ENCODE measurements around the gene PAOX.

PAOX gene

DNA sequence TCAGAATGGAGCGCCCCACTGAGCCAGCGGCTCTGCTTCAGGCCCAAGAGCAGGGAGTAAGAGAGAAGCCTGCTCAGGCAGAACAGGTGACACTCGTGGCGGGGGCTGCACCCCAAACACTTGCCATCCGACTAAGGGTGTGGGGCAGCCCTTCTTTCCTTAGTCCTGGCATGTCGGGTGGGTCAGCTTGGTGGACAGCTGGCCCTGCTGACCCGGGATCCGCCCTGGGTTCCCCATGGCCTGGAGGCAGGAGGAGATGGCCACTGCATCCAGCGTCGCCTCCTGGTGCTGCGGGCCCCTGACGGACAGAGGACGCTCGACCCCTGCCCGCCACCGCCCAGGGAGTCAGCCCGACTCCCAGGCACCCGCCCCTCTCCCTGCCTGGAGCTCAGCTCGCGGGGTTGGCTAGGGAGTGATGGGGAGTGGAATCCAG, 1.2 kb upstream of the PAOX start:
- H3K4me3 ChIP-seq (ENCODE audit: low read depth, low read length), result peak overlapping the region; percentile 66
- no peak for DNase-seq (ENCODE audit: low read depth)
- TF ChIP-seq, protein P1, sequence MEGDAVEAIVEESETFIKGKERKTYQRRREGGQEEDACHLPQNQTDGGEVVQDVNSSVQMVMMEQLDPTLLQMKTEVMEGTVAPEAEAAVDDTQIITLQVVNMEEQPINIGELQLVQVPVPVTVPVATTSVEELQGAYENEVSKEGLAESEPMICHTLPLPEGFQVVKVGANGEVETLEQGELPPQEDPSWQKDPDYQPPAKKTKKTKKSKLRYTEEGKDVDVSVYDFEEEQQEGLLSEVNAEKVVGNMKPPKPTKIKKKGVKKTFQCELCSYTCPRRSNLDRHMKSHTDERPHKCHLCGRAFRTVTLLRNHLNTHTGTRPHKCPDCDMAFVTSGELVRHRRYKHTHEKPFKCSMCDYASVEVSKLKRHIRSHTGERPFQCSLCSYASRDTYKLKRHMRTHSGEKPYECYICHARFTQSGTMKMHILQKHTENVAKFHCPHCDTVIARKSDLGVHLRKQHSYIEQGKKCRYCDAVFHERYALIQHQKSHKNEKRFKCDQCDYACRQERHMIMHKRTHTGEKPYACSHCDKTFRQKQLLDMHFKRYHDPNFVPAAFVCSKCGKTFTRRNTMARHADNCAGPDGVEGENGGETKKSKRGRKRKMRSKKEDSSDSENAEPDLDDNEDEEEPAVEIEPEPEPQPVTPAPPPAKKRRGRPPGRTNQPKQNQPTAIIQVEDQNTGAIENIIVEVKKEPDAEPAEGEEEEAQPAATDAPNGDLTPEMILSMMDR (IDR thresholded peaks at IDR 0.05; ENCODE audit: low read depth, low read length, missing control alignments), result no peak
- in situ Hi-C loops (cut with HindIII; ENCODE audit: low sequenced_read_pairs), result no loop called here

DNA sequence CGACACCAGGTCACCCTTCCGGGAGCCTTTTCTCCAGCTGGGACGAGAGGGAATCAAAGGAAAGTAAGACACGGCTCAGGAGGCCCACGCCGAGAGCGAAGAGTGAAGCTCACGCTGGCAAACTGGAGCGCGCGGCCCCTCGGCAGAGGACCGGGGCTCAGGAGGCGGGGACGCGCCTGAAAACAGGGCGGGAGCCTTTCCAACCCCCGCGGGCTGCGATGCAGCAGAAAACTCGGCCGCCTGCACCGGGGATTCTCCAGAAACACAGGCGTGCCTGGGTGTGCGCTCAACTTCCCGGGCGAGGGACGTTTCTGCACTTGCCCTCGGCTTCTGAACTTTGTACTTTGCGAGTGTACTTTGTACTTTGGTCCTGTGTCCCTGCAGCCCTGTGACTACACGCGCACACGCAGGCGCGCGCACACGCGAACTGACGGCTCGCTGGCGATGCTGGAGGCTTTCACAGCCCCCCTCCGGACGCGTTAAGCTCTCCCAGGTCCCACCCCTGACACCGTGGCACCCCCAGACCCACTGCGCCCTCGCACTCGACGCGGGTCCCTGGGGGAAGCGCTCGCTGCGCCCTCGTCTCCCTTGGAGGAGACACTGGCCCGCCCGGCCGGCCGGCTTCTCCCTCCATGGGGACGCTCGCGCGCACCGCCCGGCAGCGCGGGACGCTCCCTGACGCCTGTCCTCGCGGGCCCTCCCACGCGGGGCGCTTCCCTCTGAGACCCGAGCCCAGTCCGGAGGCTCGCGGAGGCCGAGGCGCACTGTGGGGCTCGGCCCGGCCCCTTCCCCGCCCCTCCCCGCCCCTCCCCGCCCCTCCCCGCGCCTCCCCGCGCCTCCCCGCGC, 588 bp upstream of the PAOX start:
- TF ChIP-seq, protein P1 (IDR thresholded peaks at IDR 0.05; ENCODE audit: low read depth, low read length, missing control alignments), result no peak
- DNase-seq (ENCODE audit: low read depth), result no peak

DNA sequence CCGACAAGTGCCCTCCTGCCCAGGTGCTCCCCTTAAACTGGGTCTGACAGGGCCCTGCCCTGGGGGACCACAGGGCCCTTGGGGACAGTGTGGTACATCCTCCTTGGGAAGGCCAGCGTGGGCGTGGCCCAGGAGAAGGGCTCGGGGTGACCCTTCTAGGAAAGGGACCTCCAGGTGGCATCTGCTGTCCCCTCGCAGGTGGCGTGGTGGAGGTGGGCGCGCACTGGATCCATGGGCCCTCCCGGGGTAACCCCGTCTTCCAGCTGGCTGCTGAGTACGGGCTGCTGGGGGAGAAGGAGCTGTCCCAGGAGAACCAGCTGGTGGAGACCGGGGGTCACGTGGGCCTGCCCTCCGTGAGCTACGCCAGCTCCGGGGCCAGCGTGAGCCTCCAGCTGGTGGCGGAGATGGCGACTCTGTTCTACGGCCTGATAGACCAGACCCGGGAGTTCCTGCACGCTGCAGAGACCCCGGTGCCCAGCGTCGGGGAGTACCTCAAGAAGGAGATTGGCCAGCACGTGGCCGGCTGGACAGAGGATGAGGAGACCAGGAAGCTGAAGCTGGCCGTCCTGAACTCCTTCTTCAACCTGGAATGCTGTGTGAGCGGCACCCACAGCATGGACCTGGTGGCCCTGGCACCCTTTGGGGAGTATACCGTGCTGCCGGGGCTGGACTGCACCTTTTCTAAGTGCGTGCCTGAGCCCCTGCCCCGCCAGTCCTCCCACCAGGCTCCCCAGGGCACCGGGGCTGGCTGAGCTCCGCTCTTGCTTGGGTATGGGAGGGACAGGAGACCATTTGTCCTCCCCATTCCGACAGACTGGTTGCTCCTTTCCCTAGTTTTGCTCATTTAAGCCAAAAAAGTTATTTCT, 972 bp downstream of the PAOX start:
- TF ChIP-seq, protein P1 (IDR thresholded peaks at IDR 0.05; ENCODE audit: low read depth, low read length, missing control alignments), result no peak
- in situ Hi-C loops (cut with HindIII; ENCODE audit: low sequenced_read_pairs), result no loop called here
- DNase-seq (ENCODE audit: low read depth), result no peak
- peak overlapping the region; percentile 56 for H3K4me3 ChIP-seq (ENCODE audit: low read depth, low read length)

More for the DNA sequence above, 588 bp upstream of the PAOX start:
- in situ Hi-C loops (cut with HindIII; ENCODE audit: low sequenced_read_pairs), result no loop called here
- H3K4me3 ChIP-seq (ENCODE audit: low read depth, low read length), result peak overlapping the region; percentile 66

DNA sequence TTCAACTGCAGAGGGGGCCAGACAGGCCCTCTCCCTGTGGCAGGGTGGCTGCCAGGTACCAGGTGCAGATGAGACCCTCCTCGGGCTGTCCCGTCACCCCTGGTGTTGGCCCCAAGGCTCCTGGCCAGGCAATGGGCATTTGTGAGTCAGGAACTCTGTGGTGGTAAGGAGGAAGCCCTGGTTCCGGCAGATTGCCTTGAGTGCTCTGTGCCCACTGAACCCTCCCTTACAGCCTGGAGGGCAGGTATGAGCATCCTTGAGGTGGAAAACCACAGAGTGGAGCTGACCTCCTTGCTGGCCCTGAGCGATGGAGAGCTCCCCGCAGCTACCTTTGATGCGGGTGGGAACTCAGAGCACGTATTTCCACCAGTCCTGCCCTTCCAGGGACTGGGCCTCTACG, 2.0 kb downstream of the PAOX start:
- no peak overlapping the region for H3K4me3 ChIP-seq (ENCODE audit: low read depth, low read length)
- TF ChIP-seq, protein P1 (IDR thresholded peaks at IDR 0.05; ENCODE audit: low read depth, low read length, missing control alignments), result no peak
- in situ Hi-C loops (cut with HindIII; ENCODE audit: low sequenced_read_pairs), result no loop called here
- no peak for DNase-seq (ENCODE audit: low read depth)

DNA sequence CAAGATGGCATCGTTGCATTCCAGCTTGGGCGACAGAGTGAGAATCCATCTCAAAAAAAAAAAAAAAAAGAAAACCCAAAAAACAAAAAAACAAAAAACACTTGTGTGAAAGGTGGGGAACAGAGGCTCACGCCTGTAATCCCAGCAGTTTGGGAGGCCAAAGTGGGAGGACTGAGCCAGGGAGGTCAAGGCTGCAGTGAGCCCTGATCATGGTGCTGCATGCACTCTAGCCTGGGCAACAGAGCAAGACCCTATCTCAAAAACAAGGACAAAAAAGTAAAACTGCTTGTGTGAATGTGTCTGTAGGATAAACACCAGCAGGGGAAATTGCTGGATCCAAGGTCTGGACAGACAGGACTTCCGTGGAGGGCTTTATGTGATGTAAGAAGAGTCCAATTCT, 4.5 kb downstream of the PAOX start:
- TF ChIP-seq, protein P1 (IDR thresholded peaks at IDR 0.05; ENCODE audit: low read depth, low read length, missing control alignments), result no peak
- in situ Hi-C loops (cut with HindIII; ENCODE audit: low sequenced_read_pairs), result no loop called here
- DNase-seq (ENCODE audit: low read depth), result no peak
- H3K4me3 ChIP-seq (ENCODE audit: low read depth, low read length), result no peak overlapping the region

DNA sequence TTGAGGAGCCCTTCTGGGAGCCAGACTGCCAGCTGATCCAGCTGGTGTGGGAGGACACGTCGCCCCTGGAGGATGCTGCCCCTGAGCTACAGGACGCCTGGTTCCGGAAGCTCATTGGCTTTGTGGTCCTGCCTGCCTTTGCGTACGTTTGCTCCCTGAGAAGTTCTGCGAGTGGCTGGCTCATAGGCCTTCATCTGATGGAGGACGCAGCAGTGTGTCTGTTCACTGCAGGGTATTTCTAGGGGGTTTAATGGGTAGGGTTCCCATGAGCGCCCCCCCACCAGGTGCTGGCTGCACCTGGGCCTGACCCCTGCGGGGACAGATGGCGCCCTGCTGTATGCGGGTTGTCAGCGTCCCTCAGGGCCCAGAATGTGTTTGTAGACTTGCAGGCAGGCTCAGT, 5.0 kb downstream of the PAOX start:
- TF ChIP-seq, protein P1 (IDR thresholded peaks at IDR 0.05; ENCODE audit: low read depth, low read length, missing control alignments), result no peak
- no peak for DNase-seq (ENCODE audit: low read depth)
- in situ Hi-C loops (cut with HindIII; ENCODE audit: low sequenced_read_pairs), result no loop called here
- H3K4me3 ChIP-seq (ENCODE audit: low read depth, low read length), result no peak overlapping the region

Measured in astrocyte of the cerebellum (primary cell).